Measurements from ENCODE around the gene SLC38A7.

Gene SLC38A7

DNA sequence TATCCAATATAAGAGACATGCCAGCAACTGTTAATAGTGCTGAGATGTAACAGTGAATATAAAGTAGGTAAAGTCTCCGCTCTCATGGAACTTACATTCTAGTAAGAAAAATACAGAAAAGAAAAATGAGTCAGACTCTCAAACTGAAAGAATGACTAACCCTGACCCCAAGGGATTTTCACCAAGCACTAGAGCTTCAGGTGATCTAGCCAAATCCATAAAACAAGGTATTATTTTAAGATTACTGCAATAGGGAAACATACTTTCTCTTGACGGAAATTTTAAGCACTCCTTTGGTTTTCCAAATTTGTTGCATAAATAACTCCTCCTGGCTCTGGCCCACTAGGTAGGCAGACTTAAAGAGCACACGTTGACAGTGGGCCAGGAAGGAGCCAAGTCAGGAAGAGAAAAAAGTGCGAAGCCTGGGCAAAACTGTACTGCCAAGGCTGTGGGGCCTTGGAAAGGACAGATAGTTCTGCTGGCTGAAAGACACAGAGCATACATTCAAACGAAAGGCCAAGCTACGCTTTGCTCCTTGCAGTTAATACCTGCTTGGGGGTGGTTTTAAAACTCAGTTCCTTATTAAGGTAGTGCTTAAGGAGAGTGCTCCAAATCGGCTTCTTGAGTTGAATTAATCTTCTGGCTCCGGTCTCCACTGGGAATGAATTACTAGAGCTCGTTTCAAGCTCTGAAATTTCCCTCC, 48.1 kb upstream of the SLC38A7 start:
- Histone ChIP-seq H3K27ac (ENCODE audit: low read depth, low read length) (peak overlapping the region; percentile 71), H3K4me2 (ENCODE audit: low read length) (peak overlapping the region; percentile 98), H3K27me3 (ENCODE audit: control insufficient read depth, low read length) (no peaks in the 10 kb centered on the region), H3F3A (ENCODE audit: control insufficient read depth, insufficient read depth) (peaks cover 10% of the 10 kb centered on the region), H3K4me1 (ENCODE audit: control insufficient read depth, low read length) (peaks cover 67% of the 10 kb centered on the region), H3K79me2 (ENCODE audit: control insufficient read depth, low read length) (peaks cover 65% of the 10 kb centered on the region), H3K9me3 (ENCODE audit: control insufficient read depth, insufficient read depth, low read length) (no peaks in the 10 kb centered on the region), H4K20me1 (ENCODE audit: control insufficient read depth, insufficient read depth, low read depth, low read length) (peaks cover 11% of the 10 kb centered on the region; the same call in 1 of the 2 replicates), H3K9me2 (replicated peaks; ENCODE audit: control insufficient read depth, low read length) (no peaks in the 10 kb centered on the region), H3K4me3 (ENCODE audit: low read length) (peak overlapping the region; percentile 81), H3K36me3 (ENCODE audit: control insufficient read depth, low read length) (peaks cover 53% of the 10 kb centered on the region)
- TF ChIP-seq, protein P1, sequence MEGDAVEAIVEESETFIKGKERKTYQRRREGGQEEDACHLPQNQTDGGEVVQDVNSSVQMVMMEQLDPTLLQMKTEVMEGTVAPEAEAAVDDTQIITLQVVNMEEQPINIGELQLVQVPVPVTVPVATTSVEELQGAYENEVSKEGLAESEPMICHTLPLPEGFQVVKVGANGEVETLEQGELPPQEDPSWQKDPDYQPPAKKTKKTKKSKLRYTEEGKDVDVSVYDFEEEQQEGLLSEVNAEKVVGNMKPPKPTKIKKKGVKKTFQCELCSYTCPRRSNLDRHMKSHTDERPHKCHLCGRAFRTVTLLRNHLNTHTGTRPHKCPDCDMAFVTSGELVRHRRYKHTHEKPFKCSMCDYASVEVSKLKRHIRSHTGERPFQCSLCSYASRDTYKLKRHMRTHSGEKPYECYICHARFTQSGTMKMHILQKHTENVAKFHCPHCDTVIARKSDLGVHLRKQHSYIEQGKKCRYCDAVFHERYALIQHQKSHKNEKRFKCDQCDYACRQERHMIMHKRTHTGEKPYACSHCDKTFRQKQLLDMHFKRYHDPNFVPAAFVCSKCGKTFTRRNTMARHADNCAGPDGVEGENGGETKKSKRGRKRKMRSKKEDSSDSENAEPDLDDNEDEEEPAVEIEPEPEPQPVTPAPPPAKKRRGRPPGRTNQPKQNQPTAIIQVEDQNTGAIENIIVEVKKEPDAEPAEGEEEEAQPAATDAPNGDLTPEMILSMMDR (IDR thresholded peaks at IDR 0.05; ENCODE audit: low read depth, low read length, poor library complexity, severe bottlenecking), result no peak
- TF ChIP-seq EZH2phosphoT487 (IDR thresholded peaks at IDR 0.05; ENCODE audit: borderline replicate concordance, low read length), result no peak

- Histone ChIP-seq H3K27me3 (ENCODE audit: control insufficient read depth, low read length) (no peaks in the 10 kb centered on the region), H4K20me1 (ENCODE audit: control insufficient read depth, insufficient read depth, low read depth, low read length) (peaks cover 11% of the 10 kb centered on the region; the same call in 1 of the 2 replicates), H3K27ac (ENCODE audit: low read depth, low read length) (peak overlapping the region; percentile 71), H3K4me1 (ENCODE audit: control insufficient read depth, low read length) (peaks cover 62% of the 10 kb centered on the region), H3F3A (ENCODE audit: control insufficient read depth, insufficient read depth) (peaks cover 10% of the 10 kb centered on the region), H3K36me3 (ENCODE audit: control insufficient read depth, low read length) (peaks cover 57% of the 10 kb centered on the region), H3K9me2 (replicated peaks; ENCODE audit: control insufficient read depth, low read length) (no peaks in the 10 kb centered on the region), H3K79me2 (ENCODE audit: control insufficient read depth, low read length) (peaks cover 81% of the 10 kb centered on the region), H3K4me2 (ENCODE audit: low read length) (peak overlapping the region; percentile 98), H3K9me3 (ENCODE audit: control insufficient read depth, insufficient read depth, low read length) (no peaks in the 10 kb centered on the region), H3K4me3 (ENCODE audit: low read length) (peak overlapping the region; percentile 81)
- TF ChIP-seq, protein P1 (IDR thresholded peaks at IDR 0.05; ENCODE audit: low read depth, low read length, poor library complexity, severe bottlenecking), result no peak
- no peak for TF ChIP-seq EZH2phosphoT487 (IDR thresholded peaks at IDR 0.05; ENCODE audit: borderline replicate concordance, low read length)
Observed at GRCh38 chr16:58730724-58731370, 46.3 kb upstream of the SLC38A7 start.

DNA sequence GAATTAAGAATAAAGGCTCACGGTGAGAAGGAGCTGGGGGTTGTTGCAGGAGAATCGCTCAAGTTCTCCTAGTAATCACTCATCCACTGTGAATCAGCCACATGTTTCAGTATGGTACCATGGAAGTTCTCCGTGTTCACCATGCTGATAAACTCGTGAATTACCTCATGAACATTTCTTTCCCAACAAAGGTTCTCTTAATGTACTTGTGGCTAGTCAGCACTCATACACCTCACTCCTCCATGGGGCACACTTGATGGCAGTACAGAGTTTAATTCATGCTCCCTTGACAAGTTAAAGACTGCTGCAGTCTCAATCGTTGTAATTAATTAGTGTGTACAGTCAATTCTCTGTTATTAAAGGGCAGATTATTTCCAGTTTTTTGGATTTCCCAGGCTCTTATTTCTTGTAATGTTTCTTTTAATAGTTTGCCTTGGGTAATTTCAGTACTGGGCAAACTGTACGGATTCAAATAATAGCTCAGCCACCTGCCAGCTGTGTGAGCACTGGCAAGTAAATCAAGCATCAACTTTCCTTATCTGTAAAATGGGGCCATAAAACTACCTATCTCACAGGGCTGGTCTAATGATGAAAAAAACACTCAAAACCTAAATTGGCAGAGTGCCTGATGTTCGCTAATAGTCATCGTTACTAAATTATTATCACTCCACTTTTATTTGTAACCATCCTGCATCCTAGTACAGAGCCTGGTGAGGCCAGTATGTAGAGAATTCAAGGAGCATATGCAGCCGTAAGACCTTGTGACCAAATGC, 43.4 kb upstream of the SLC38A7 start:
- Histone ChIP-seq H3K27me3 (ENCODE audit: control insufficient read depth, low read length) (no peaks in the 10 kb centered on the region), H3K4me1 (ENCODE audit: control insufficient read depth, low read length) (peaks cover 52% of the 10 kb centered on the region), H3K4me3 (ENCODE audit: low read length) (no peak overlapping the region), H3K79me2 (ENCODE audit: control insufficient read depth, low read length) (peaks cover 93% of the 10 kb centered on the region), H3K9me2 (replicated peaks; ENCODE audit: control insufficient read depth, low read length) (no peaks in the 10 kb centered on the region), H4K20me1 (ENCODE audit: control insufficient read depth, insufficient read depth, low read depth, low read length) (peaks cover 11% of the 10 kb centered on the region; the same call in 1 of the 2 replicates), H3F3A (ENCODE audit: control insufficient read depth, insufficient read depth) (peaks cover 10% of the 10 kb centered on the region), H3K9me3 (ENCODE audit: control insufficient read depth, insufficient read depth, low read length) (no peaks in the 10 kb centered on the region), H3K27ac (ENCODE audit: low read depth, low read length) (no peak overlapping the region), H3K36me3 (ENCODE audit: control insufficient read depth, low read length) (peaks cover 62% of the 10 kb centered on the region), H3K4me2 (ENCODE audit: low read length) (0 out of 2 replicates have a peak overlapping the region, but pooled peaks have one; percentile 8)
- TF ChIP-seq, protein P1 (IDR thresholded peaks at IDR 0.05; ENCODE audit: low read depth, low read length, poor library complexity, severe bottlenecking), result no peak
- no peak for TF ChIP-seq EZH2phosphoT487 (IDR thresholded peaks at IDR 0.05; ENCODE audit: borderline replicate concordance, low read length)
